Measurements from ENCODE around the gene KRTAP5-7. TPM values are rescaled to one million over a fixed set of nuclear protein-coding genes. Genes with fewer than 3 reads are reported as not detected.

The KRTAP5-7 gene
- total RNA-seq, 1 experiment from 2014 or later: not detected

- no peaks in the 10 kb centered on the region for H3K9me2 ChIP-seq (ENCODE audit: insufficient read depth)
- no TSS peak for BruUV-seq (replicated peaks)
- intact Hi-C loops (cut with micrococcal nuclease): no loop called here
- no peaks in the 10 kb centered on the region for H4K20me1 ChIP-seq (ENCODE audit: insufficient read depth)
- no peak overlapping the region for H3K27ac ChIP-seq (ENCODE audit: low read depth, low read length)
- ATAC-seq (no peak), DNase-seq (ENCODE audit: low read depth, low spot score) (no peak)
- peaks cover 6% of the 10 kb centered on the region; the same call in 1 of the 2 replicates for H3K27me3 ChIP-seq (ENCODE audit: insufficient read depth, low read length)
- H3K9me3 ChIP-seq (ENCODE audit: control insufficient read depth in 1 of 2, insufficient read depth in 1 of 2, low read depth in 1 of 2, low read length in 2 of 2): no peaks in the 10 kb centered on the region
- no peaks in the 10 kb centered on the region for H3K79me2 ChIP-seq (ENCODE audit: insufficient read depth, low read length)
- no peak overlapping the region for H3K9ac ChIP-seq (ENCODE audit: low read length)
- no peaks in the 10 kb centered on the region for H3K4me1 ChIP-seq (ENCODE audit: control insufficient read depth in 1 of 2, insufficient read depth in 2 of 2, low read length in 2 of 2)
- TF ChIP-seq EZH2phosphoT487 (IDR thresholded peaks at IDR 0.05; ENCODE audit: borderline replicate concordance) (no peak), SP1 (IDR thresholded peaks at IDR 0.05; ENCODE audit: low read depth) (no peak)
- H2AFZ ChIP-seq (ENCODE audit: low read depth, low read length, poor library complexity, severe bottlenecking): no peak overlapping the region
- H3K4me3 ChIP-seq (replicated peaks in 1 of 2; ENCODE audit: low read depth in 1 of 2, low read length in 2 of 2): no peak overlapping the region
- no peak overlapping the region for H3K4me2 ChIP-seq (ENCODE audit: low read length)
- RAD21 ChIA-PET (ENCODE audit: low non-redundant PET in 1 of 2, low total read pairs in 2 of 2, uncharacterized antibody in 2 of 2, unreplicated experiment in 2 of 2): no interaction called here
- no peaks in the 10 kb centered on the region for H3K36me3 ChIP-seq (ENCODE audit: control insufficient read depth in 1 of 2, insufficient read depth in 2 of 2, low read length in 2 of 2)
- CTCF ChIA-PET: no interaction called here
- POLR2A ChIA-PET: no interaction called here
Measured at GRCh38 chr11:71554996-71555395, 27.9 kb downstream of the KRTAP5-7 start.

GRCh38 chr11:71555508-71555907, 28.4 kb downstream of the KRTAP5-7 start:
- TF ChIP-seq, protein P1, sequence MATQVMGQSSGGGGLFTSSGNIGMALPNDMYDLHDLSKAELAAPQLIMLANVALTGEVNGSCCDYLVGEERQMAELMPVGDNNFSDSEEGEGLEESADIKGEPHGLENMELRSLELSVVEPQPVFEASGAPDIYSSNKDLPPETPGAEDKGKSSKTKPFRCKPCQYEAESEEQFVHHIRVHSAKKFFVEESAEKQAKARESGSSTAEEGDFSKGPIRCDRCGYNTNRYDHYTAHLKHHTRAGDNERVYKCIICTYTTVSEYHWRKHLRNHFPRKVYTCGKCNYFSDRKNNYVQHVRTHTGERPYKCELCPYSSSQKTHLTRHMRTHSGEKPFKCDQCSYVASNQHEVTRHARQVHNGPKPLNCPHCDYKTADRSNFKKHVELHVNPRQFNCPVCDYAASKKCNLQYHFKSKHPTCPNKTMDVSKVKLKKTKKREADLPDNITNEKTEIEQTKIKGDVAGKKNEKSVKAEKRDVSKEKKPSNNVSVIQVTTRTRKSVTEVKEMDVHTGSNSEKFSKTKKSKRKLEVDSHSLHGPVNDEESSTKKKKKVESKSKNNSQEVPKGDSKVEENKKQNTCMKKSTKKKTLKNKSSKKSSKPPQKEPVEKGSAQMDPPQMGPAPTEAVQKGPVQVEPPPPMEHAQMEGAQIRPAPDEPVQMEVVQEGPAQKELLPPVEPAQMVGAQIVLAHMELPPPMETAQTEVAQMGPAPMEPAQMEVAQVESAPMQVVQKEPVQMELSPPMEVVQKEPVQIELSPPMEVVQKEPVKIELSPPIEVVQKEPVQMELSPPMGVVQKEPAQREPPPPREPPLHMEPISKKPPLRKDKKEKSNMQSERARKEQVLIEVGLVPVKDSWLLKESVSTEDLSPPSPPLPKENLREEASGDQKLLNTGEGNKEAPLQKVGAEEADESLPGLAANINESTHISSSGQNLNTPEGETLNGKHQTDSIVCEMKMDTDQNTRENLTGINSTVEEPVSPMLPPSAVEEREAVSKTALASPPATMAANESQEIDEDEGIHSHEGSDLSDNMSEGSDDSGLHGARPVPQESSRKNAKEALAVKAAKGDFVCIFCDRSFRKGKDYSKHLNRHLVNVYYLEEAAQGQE (IDR thresholded peaks at IDR 0.05; ENCODE audit: low read depth): no peak
- TF ChIP-seq ATF3 (IDR thresholded peaks at IDR 0.05) (no peak), CEBPB (IDR thresholded peaks at IDR 0.05; ENCODE audit: low read depth) (no peak), EZH2 (IDR thresholded peaks at IDR 0.05) (no peak), SIN3A (IDR thresholded peaks at IDR 0.05; ENCODE audit: low read depth) (no peak), CBX3 (IDR thresholded peaks at IDR 0.05; ENCODE audit: low read depth) (no peak), RAD21 (IDR thresholded peaks at IDR 0.05; ENCODE audit: low read depth) (no peak), POLR2AphosphoS5 (IDR thresholded peaks at IDR 0.05; ENCODE audit: low read depth, low read length) (no peak), ZFX (IDR thresholded peaks at IDR 0.05) (no peak), YY1 (IDR thresholded peaks at IDR 0.05; ENCODE audit: extremely low read depth, insufficient replicate concordance, low read depth, low read length) (no peak), ZNF274 (IDR thresholded peaks at IDR 0.05; ENCODE audit: low read depth, low read length) (no peak), POLR2A (IDR thresholded peaks at IDR 0.05; ENCODE audit: borderline replicate concordance, extremely low read depth, insufficient read depth, insufficient read length) (no peak)
- Histone ChIP-seq H3K9me2 (ENCODE audit: insufficient read depth) (no peaks in the 10 kb centered on the region), H3K9me3 (ENCODE audit: control insufficient read depth in 1 of 2, insufficient read depth in 1 of 2, low read depth in 1 of 2, low read length in 2 of 2) (no peaks in the 10 kb centered on the region), H3K27me3 (ENCODE audit: insufficient read depth, low read length) (peaks cover 1% of the 10 kb centered on the region; the same call in 1 of the 2 replicates), H4K20me1 (ENCODE audit: insufficient read depth) (no peaks in the 10 kb centered on the region), H3K4me2 (ENCODE audit: low read length) (no peak overlapping the region), H3K9ac (ENCODE audit: low read length) (no peak overlapping the region), H3K4me3 (replicated peaks in 1 of 2; ENCODE audit: low read depth in 1 of 2, low read length in 2 of 2) (no peak overlapping the region), H3K79me2 (ENCODE audit: insufficient read depth, low read length) (no peaks in the 10 kb centered on the region), H2AFZ (ENCODE audit: low read depth, low read length, poor library complexity, severe bottlenecking) (no peak overlapping the region), H3K27ac (ENCODE audit: low read depth, low read length) (no peak overlapping the region), H3K4me1 (ENCODE audit: control insufficient read depth in 1 of 2, insufficient read depth in 2 of 2, low read length in 2 of 2) (no peaks in the 10 kb centered on the region), H3K36me3 (ENCODE audit: control insufficient read depth in 1 of 2, insufficient read depth in 2 of 2, low read length in 2 of 2) (no peaks in the 10 kb centered on the region)
- ChIA-PET POLR2A (no interaction called here), CTCF (no interaction called here), RAD21 (ENCODE audit: low non-redundant PET in 1 of 2, low total read pairs in 2 of 2, uncharacterized antibody in 2 of 2, unreplicated experiment in 2 of 2) (no interaction called here)
- BruUV-seq (replicated peaks): no TSS peak
- no peak for ATAC-seq
- no peak for DNase-seq (ENCODE audit: low read depth, low spot score)
- intact Hi-C loops (cut with micrococcal nuclease): no loop called here
